ENCODE measurements around the gene DSCAML1.

The DSCAML1 gene

DNA sequence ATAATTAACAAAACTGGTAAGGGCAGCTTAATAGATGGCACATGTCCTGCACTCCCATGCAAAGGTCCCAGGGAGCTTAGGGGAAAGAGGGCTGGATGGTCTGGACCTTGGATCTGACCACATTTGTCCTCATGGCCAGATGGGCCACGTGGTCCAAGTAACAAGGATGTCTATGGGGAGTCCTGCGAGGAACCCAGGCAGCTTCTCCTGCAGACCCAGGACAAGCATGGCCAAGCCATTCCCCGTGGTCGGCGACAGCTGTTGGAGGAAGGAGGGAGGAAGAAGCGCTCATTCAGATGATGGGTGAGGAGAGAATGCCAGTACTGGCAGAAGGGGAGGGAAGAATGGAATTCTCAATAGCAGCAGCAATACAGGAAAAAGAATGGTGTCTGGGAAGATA is 109.2 kb downstream of the DSCAML1 start:
- no peak for DNase-seq

DNA sequence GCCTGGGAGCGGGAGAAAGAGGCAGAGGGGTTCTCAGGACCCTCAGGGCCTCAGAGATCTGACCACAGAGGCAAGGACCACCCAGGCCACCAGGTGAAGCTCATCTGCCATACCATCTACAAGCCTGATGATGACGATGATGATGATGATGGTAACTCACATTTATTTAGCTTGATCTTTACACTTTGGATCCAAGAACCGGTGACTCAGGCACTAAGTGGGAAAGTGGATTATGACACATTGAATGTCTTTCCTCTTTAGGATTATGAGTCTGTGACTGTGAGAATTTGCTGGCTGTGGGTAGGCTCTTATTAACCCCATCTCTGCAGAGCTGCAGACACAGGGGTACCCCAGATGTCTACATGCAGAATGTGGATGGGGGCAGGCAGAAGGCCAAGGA is 110.3 kb downstream of the DSCAML1 start:
- DNase-seq = no peak

DNA sequence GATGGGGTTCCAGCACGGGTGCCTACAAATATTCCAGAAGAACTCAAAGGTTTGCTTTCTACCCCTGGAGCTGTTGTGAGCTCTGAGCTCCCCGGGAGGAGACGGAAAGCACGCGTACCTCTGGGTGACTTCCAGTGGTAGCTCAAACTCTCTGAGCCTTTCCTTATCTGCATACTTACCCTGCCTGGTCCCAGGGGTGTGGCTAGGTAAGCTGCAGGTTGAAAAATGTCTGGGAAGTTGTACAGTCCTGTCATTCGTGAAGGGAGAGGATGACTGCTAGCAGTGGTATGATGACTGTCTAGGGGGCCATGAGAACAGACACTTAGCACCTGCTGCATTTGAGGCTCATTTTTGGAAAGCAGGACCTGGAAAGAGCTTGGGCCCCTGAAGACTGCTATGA is 111.5 kb downstream of the DSCAML1 start:
- DNase-seq = no peak

DNA sequence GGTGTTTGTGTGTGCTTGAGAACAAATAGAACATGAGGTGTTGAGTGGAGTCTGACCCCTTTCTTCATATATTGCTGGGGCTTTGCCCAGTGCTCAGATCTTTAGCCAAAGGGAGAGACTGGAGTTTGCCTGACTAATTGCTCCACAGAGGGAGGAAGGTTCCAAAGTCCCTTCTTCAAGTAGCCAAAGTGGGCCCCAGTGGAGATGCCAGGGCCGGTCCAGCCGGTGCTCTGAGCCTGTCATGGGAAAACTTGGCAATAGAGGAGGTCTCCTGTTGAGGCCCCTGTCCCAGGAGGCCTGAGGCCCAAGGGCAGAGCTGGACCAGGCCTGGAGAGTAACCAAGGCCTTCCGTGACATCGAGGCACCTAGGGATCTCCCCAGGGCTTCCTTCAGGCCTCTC is 112.3 kb downstream of the DSCAML1 start:
- no peak for DNase-seq

DNA sequence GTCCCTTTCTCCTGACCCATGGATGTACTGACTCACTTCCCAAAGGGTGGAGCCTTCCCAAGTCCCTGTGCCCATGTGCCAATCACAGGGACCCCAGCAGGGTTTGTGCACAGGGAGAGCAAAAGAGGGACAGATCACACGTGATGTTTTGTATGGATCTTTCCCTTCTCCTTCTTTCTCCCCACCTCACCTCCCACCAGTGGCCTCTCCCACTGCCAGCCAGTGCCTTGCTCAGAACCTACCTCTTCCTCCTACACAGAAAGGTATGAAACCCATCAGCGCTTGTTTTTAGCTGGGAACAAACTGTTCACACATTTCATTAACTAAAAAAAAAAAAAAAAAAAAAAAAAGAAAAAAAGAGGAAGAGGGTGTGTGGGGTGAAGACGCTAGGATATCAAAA is 112.9 kb downstream of the DSCAML1 start:
- DNase-seq = no peak

DNA sequence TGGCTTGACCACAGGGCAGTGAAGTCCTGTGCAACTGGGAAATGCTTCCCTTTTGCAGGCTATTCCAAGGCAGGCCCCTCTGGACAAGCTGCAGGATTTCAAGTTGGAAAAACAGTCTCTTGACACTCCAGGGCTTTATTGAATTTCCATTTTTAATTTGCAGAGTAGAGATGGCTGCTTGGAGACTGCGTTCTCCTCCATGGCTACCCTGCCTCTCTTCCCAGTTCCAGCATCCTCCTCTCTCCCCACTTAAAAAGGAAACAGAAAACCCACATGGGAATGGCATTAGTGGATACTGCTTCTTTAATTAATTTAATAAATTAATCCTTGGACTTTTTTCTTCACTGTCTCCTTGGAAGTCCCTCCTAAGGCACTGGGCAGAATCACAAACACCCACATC is 115.6 kb downstream of the DSCAML1 start:
- no peak for DNase-seq

DNA sequence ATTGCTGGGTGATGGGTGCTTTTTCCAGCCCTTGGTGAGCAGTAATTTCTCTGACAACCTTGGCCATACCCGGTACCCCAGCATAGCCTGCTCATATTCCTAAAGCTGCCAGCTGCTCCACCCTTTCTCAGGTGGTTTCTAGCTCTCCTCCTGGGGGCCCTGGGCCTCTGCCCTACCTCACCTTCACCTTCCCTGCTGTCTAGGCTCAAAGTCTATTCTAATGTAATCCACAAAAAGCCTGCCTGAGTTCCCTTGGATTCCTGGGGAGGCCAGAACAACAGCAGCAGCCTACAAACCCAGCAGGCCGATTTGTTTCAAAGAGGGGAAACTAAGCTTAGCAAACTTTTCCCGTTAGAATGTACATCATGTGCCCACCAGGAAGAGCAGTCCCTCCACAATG is 117.6 kb downstream of the DSCAML1 start:
- DNase-seq = no peak

DNA sequence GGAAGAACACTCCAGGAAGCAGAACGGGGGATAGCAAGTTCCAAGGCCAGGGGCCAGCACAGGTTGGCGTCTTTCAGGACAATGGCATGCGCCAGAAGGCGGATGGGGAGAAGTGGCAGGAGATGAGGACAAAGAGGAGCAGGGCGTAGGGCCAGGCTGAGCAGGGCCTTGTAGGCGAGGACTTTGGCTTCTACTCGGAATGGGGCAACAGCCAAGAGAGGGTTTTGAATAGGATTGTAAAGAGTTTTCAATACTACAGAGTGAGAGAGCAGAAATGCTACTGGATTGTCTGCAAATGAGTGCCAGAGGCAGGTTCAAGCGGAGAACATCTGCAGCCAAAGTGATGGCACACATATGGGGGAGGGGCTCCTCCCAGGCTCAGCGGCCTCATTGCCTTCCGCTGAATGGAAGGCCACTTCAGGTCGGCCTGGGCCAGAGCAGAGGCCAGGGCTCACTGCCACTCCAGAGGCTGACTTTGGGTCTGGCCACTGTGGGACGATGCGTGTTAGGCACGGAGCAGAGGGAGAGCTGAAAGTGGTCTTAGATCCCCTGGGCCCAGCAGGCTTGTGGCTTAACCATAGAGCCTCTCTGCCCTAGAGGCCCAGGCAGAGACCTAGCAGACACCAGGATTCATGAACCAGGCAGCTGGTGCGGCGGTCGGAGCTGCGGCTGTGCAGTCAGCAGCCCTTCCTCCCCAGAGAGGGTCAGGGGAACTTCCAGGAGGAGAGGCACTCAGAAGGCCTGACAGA is 118.2 kb downstream of the DSCAML1 start:
- DNase-seq = no peak

DNA sequence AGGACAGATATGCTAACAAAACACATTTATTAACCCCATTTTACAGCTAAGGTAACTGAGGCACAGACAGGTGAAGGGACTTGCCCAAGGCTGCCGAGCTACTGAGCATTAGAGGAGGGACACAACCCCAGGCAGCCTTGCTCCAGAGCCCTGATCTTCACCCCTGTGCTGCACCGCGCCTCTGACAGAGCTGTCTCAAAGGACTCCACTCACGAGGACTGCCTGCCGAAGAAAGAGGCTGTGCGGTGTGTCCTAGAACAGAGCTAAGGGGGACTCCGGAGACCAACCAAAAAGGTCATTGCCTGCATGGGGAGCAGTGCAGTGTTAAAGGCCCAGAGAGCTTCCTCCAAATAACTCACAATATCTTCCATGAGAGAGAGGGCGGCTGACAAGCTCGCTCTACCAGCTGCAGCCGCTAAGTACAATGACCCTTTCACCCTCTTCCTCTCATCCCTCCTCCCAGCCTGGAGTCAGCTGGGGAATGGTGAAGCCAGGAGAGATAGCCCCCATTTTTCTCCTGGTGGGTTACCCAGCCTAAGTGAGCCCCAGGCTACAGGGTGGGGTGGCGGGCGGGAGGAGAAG is 119.2 kb downstream of the DSCAML1 start:
- no peak for DNase-seq

DNA sequence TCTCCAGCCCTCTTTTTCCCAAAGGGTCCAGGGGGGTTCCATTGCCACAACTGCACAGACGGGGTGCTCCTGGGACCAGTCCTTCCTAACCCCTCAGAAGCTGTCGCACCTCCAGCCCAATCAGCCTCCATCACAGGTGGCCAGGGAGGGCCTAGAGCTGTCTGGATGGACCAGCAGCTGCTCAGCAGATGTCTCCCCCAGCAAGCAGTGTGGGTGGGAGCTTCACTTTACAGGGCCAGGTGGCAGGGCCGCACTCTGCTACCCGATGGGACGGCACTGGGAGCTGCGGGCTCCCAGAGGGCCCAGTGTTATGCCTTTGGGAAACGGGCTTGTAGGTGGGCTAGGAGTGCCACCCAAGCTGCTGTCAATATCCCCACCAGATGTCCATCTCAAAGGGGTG is 120.5 kb downstream of the DSCAML1 start:
- no peak for DNase-seq

DNA sequence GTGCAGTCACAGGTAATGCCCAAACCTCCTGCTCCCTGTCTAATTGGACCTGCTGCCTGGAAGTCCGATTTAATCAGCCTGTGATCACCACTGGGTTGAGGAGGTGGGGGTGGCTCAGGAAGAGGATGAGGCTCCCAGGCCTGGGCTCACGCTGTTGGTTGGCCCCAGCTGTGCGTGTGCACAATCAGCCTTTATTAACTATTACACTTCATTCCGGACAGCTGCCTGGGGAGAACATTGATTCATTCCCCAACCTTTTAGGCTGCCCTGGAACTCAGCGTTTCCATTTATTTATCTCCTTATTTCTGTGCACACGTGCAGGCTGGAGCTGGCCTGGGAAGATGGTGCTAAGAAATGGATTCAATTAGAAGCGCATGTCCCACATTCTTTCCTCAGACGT is 123.4 kb downstream of the DSCAML1 start:
- no peak for DNase-seq

DNA sequence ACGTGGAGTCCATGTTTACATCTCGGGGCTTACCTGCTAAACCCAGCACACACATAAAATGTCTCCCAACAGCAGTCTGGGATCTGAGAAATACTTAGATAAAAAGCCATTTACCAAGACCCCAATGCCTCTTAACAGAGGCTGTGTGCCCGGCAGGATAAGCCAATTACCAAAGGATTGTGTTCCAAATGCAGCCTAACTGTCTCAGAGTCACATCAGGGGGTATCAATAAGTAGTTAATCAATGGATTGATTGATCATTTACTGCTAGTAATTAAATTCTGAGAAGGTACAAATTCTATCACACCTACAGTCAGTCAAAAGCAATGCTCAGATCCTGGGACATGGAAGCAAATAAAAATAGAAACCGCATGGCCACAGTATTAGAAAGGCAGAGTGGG is 125.6 kb downstream of the DSCAML1 start:
- no peak for DNase-seq

DNA sequence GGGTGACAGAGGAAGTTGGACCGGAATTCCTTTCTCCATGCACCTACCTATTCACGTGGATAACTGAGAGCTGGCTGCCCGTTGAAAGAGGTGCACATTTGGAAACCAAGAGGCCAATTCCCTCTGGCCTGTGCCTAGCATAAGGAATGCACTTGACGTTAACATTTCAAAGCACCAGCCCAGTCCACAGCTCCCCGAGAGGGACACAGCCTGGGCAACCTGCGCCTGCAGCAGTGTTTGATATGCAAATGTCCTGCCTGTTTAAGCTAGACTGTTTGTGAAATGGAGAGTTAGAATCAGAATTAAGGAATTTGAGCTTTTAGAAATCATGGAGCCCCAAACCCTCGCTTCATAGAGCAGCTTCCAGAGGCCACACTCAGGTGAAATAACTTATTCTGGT is 126.1 kb downstream of the DSCAML1 start:
- DNase-seq = no peak

DNA sequence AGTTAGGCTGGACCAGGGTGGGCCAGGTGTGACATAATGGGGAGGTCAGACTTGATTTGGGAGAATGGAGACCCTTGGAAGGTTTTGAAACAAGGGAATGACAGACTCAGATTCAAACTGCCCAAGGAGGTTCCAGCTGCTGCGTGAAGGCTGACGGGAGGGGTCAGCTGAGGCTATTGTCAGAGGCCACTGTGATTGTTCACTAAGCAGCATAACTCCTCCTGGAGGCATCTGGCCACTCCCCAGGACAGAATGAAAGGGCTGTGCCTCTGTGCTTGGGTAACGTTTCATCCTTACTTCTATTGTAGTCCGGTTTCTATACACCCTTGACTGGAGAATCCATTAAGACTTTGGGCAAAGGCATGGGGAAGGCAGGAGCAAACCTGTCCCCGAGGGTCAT is 126.6 kb downstream of the DSCAML1 start:
- DNase-seq = no peak

DNA sequence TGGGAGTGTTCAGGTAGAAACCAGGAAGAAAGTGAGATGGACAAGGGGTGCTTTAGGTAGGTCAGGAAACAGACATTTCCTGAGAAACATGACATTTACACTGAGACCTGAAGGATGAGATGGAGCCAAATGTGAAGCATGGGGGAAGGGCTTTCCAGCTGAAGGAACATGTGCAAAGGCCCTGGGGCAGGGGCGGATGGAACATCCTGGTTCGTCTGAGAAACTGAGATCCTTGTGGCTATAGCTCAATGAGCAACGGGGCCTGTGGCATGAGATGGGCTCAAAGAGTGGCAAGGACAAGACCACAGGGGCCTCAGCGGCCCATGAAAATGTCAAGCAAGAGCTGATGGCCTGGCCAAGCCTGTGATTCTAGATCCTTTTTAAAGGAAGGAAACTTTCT is 127.4 kb downstream of the DSCAML1 start:
- DNase-seq = no peak

DNA sequence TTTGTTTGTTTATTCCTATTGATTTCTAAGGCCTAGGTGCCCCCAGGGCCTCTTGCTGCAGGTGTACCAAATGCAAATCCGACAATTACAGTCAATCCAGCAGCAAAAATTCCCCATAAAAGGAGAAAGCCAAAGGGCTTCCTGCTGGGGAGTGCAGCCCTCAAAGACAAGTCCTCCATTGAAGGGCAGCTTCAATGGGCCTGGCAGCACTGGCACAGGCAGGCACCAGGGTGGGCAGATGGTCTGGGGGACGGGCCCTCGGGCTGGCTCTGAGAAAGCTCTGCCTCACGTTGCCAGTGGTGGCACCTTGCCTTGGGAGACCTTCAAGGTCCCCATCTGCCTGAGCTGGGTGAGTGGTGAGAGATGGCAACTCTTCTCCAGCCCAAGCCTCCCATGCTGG is 128.0 kb downstream of the DSCAML1 start:
- DNase-seq = no peak

DNA sequence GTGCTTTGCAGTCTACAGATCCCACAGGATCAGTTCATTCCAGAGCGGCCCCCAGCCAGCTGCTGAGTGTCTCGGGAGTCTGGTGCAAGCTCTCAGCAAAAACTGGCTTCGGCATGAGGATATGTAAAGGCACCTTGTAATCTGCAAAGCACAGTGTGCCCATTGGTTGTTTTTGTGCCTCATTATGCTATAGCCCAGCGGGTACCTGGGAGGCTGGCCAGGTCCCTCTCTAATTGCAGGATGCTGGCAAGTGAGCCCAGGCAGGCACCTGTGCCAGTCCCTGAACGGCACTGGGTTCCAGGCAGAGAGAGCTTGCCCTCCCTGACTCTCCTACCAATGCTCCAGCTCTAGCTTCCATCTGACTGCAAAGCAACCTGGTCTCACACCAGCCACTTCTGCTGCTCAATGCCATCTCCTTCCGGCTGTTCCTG is 128.7 kb downstream of the DSCAML1 start:
- no peak for DNase-seq

DNA sequence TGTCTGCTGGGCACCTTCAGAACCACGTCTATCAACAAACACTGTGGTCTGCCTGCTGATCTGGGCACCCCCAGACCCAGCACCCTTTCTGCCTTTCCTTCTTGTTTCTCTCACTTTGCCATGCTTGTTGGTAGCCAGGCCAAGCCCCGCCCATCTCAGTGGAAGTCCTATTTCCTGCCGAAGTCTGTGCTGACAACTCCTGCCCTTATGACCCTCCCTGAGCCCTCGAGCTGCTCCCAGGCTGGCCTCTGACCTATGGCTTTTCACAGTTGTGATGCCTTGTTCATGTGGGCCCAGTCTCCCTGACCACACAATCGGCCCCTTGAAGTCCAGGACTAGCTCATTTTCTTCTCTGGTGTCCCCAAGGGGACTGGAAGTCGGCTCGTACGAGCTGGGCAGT is 132.1 kb downstream of the DSCAML1 start:
- DNase-seq = no peak

DNA sequence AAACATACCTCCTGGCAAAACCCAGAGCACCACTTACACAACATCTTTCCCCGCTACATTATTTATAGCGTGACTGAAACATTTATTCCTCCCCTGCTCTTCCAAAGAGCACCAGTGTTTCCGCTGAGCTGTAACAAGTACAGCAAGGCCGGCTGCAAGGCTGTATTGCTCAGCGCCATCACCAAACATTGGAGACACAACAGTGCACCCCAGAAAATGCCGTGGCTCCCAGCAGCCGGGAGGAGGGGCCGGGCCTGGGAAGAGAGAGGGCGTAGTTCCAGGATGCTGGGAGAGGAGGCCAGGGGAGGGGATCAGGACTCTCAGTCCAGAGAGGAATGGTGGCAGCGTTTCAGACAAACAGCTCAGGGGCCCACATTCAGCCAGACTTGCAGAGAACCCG is 133.2 kb downstream of the DSCAML1 start:
- DNase-seq = no peak

DNA sequence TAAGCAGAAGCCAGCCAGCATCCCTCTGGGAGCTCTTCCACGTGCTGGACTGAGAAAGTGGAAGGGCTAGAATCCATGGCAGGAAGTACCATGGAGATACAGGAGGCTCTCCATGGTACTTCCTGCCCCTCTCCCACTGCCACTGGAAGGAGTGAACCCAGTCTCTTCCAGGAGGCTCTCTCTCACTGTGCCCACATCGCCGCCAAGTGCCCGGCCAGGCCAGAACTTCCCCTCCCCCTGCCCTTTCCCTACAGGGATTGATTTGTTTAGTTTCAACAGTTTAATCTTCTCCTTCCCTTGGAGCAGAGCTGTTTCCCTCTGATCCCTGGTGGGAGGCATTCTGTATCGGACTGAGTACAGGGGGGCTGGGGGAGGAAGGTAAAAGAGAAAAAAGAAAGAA is 133.6 kb downstream of the DSCAML1 start:
- peak; percentile 35 for DNase-seq

DNA sequence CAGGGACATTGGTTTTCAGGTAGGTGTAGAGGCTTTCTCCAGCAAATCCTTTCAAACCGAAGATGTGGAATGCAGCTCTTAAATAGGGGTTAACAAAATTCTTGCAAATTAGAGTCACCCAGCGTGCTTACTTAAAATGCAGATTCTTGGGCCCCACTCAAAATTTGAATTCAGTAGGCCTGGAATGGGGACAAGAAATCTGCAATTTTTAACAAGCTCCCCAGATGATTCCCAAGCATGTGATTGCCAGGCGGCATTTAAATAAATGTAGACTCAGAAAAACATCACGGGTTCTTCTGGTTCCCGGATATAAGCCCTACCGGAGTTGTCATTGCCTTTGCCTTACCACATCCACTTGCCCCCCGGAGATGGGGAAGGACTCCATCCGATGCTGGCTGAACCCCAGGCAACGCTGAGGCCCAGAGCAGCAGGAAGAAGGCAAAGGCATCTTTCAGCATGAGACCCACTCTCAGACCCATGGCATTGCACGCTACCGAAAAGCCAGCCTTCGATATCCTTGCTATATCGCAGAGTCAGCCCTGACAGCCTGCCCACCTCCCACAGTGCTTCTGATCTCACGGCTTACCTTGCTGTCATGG is 134.2 kb downstream of the DSCAML1 start:
- DNase-seq = no peak

DNA sequence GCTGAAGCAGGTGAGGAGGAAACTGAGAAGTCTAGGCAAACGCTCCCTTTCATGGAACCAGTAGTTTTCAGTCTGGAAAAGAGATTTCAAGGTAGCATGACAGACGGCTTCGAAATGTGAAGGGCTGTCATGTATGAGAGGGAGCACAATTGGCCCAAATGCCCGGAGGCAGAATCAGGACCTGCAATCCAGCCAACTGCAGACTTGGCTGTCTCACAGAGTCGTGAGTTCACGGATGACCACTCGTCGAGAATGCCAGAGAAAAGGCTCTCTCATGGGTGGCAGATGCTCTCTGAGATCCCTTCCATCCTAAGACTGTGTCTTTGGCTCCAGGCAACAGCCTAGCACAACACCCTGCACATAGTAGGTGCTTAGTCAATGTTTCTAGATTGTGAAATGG is 134.8 kb downstream of the DSCAML1 start:
- DNase-seq = no peak

DNA sequence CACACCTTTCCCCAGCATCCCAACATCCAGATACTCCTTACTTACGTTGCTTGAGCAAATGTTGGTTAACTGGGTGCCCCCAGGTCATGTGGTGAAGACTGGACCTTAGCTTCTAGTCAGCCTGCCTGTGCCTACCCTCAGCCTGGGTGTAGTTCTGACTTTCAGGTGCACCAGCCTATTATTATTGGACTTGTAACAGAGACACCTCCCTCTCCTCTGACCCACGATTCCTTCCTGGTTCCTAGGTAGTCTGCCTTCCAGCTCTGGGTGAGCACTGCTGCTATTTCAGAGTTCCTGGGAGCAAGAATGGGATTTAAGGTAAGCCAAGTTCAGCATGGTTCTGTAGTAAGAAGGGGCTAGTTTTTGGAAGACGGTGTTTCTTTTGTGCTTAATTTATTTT is 138.2 kb downstream of the DSCAML1 start:
- DNase-seq = no peak

DNA sequence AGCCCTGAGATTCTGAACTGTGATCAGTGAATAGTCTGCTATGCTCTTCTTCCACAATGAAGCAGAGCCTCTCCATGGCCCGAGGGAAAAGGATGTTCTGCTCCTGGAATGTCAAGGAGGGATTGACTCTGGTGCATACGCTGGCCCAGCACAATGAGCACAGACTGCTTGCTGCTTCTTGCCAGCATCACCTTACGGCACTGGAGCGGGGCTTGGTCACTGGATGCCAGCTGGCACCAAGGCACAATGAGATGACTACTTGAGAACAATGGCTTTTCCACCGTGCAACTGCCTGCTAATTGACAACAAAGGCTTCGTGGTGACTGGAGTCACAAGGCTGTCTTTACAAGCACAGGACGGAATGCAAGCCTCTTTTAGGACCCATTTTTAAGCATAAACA is 139.2 kb downstream of the DSCAML1 start:
- peak; percentile 67 for DNase-seq
